H9 (cell line): Measurements from ENCODE around the gene ZNF444. TPM values are rescaled to one million over a fixed set of nuclear protein-coding genes. Genes with fewer than 3 reads are reported as not detected.
A peak's percentile ranks its signal among the peaks of the same experiment; 100 is the strongest.

Experiments
- DNase-seq: peaks from one replicate; pipeline ENCODE4 v3.0.0-alpha.2; 2017
- H2AFZ ChIP-seq: one replicate; pipeline ENCODE4 v1.6.1; 2013; ENCODE audit warnings: mild to moderate bottlenecking, low read length, control low read depth, moderate library complexity
- H2AK5ac ChIP-seq: 2 replicates; pipeline ENCODE4 v1.6.1; 2013; ENCODE audit warnings: low read length, control low read depth, mixed read lengths; ENCODE audit not compliant: insufficient read length
- H2BK120ac ChIP-seq: one replicate; pipeline ENCODE4 v1.6.1; 2013; ENCODE audit warnings: low read depth, mild to moderate bottlenecking, low read length, control low read depth, inconsistent platforms; ENCODE audit not compliant: poor library complexity, severe bottlenecking
- H2BK12ac ChIP-seq: 2 replicates; pipeline ENCODE4 v1.6.1; 2013; ENCODE audit warnings: low read length, control low read depth, mixed read lengths, low read depth; ENCODE audit not compliant: insufficient read length
- H2BK15ac ChIP-seq: 2 replicates; pipeline ENCODE4 v1.6.1; 2013; ENCODE audit warnings: low read depth, low read length, control low read depth
- H2BK20ac ChIP-seq: one replicate; pipeline ENCODE4 v1.6.1; 2013; ENCODE audit warnings: low read depth, mild to moderate bottlenecking, low read length, control low read depth, inconsistent platforms; ENCODE audit not compliant: poor library complexity, severe bottlenecking
- H2BK5ac ChIP-seq: 2 replicates; pipeline ENCODE4 v1.6.1; 2013; ENCODE audit warnings: low read length, control low read depth, mixed read lengths; ENCODE audit not compliant: insufficient read length
- H3K14ac ChIP-seq: 2 replicates; pipeline ENCODE4 v1.6.1; 2013; ENCODE audit warnings: low read length, control low read depth; ENCODE audit not compliant: insufficient read depth
- H3K18ac ChIP-seq: 2 replicates; pipeline ENCODE4 v1.6.1; 2013; ENCODE audit warnings: low read depth, mild to moderate bottlenecking, mixed read lengths, low read length, control low read depth; ENCODE audit not compliant: insufficient read length
- H3K23ac ChIP-seq: 2 replicates; pipeline ENCODE4 v1.6.1; 2013; ENCODE audit warnings: low read length, control low read depth, mixed read lengths, low read depth; ENCODE audit not compliant: insufficient read length
- H3K23me2 ChIP-seq: 2 replicates; pipeline ENCODE4 v1.6.1; 2013; ENCODE audit warnings: low read depth, mild to moderate bottlenecking, mixed read lengths, low read length, control low read depth; ENCODE audit not compliant: insufficient read length, poor library complexity, severe bottlenecking
- H3K27ac ChIP-seq: 2 replicates; pipeline ENCODE4 v1.5.1; 2013; ENCODE audit warnings: low read length, control low read depth, mixed read lengths, low read depth; ENCODE audit not compliant: insufficient read length
- H3K27me3 ChIP-seq: 2 replicates; pipeline ENCODE4 v1.6.1; 2013; ENCODE audit warnings: low read length, control low read depth, inconsistent platforms; ENCODE audit not compliant: insufficient read depth
- H3K4ac ChIP-seq: 2 replicates; pipeline ENCODE4 v1.6.1; 2013; ENCODE audit warnings: low read depth, mild to moderate bottlenecking, control low read depth, inconsistent platforms, low read length, moderate library complexity
- H3K4me1 ChIP-seq: 2 replicates; pipeline ENCODE4 v1.6.1; 2013; ENCODE audit warnings: low read length, control low read depth, inconsistent platforms; ENCODE audit not compliant: insufficient read depth
- H3K4me2 ChIP-seq: 2 replicates; pipeline ENCODE4 v1.6.1; 2013; ENCODE audit warnings: low read length, control low read depth, mixed read lengths; ENCODE audit not compliant: insufficient read length, insufficient read depth
- H3K56ac ChIP-seq: 2 replicates; pipeline ENCODE4 v1.6.1; 2013; ENCODE audit warnings: low read depth, mild to moderate bottlenecking, mixed read lengths, low read length, control low read depth; ENCODE audit not compliant: insufficient read length
- H3K79me1 ChIP-seq: 2 replicates; pipeline ENCODE4 v1.6.1; 2013; ENCODE audit warnings: low read depth, mild to moderate bottlenecking, moderate library complexity, low read length, control low read depth, inconsistent platforms; ENCODE audit not compliant: insufficient read depth, poor library complexity, severe bottlenecking
- H3K79me2 ChIP-seq: 2 replicates; pipeline ENCODE4 v1.6.1; 2013; ENCODE audit warnings: low read length, control low read depth, inconsistent platforms; ENCODE audit not compliant: insufficient read depth
- H3K9ac ChIP-seq: 2 replicates; pipeline ENCODE4 v1.6.1; 2013; ENCODE audit warnings: low read length, control low read depth, mixed read lengths; ENCODE audit not compliant: insufficient read length; ENCODE audit errors: extremely low read depth
- H3K9me3 ChIP-seq: one replicate; pipeline ENCODE4 v1.6.1; 2013; ENCODE audit warnings: low read depth, low read length, inconsistent platforms; ENCODE audit not compliant: control insufficient read depth
- H3T11ph ChIP-seq: one replicate; pipeline ENCODE4 v1.6.1; 2013; ENCODE audit warnings: mild to moderate bottlenecking, low read length, control low read depth, inconsistent platforms
- H4K20me1 ChIP-seq: one replicate; pipeline ENCODE4 v1.6.1; 2013; ENCODE audit not compliant: control insufficient read depth, insufficient read length, insufficient read depth
- H4K5ac ChIP-seq: 2 replicates; pipeline ENCODE4 v1.6.1; 2013; ENCODE audit warnings: low read depth, mild to moderate bottlenecking, mixed read lengths, low read length, control low read depth; ENCODE audit not compliant: insufficient read length
- H4K8ac ChIP-seq: replicated peaks from 2 replicates; pipeline ENCODE4 v1.6.1; 2013; ENCODE audit warnings: low read length, control low read depth, mixed read lengths, low read depth; ENCODE audit not compliant: insufficient read length
- H4K91ac ChIP-seq: 2 replicates; pipeline ENCODE4 v1.6.1; 2013; ENCODE audit warnings: low read depth, mild to moderate bottlenecking, moderate library complexity, mixed read lengths, low read length, control low read depth; ENCODE audit not compliant: insufficient read length
- H3K27ac Mint-ChIP-seq, 3 experiments: 2 replicates in 2 of 3; 3 replicates in 1 of 3; pipeline ENCODE4 v1.8.0; 2020 to 2021; ENCODE audit warnings: mixed read lengths in 3 of 3, mild to moderate bottlenecking in 1 of 3, moderate library complexity in 1 of 3
- H3K27me3 Mint-ChIP-seq: 2 replicates; pipeline ENCODE4 v1.8.0; 2021; ENCODE audit warnings: low read depth, mild to moderate bottlenecking, moderate library complexity, mixed read lengths
- H3K36me3 Mint-ChIP-seq, 3 experiments: 2 replicates in 2 of 3; 3 replicates in 1 of 3; pipeline ENCODE4 v1.8.0; 2020 to 2021; ENCODE audit warnings: low read depth in 3 of 3, mixed read lengths in 3 of 3; ENCODE audit not compliant: insufficient read depth in 1 of 3
- H3K4me1 Mint-ChIP-seq, 2 experiments: 2 replicates each; pipeline ENCODE4 v1.8.0; 2020; ENCODE audit warnings: mixed read lengths in 2 of 2
- H3K4me3 Mint-ChIP-seq, 2 experiments: 2 replicates in 1 of 2; 3 replicates in 1 of 2; pipeline ENCODE4 v1.8.0; 2020 to 2021; ENCODE audit warnings: mild to moderate bottlenecking in 2 of 2, mixed read lengths in 2 of 2, moderate library complexity in 1 of 2
- H3K9me3 Mint-ChIP-seq, 2 experiments: 2 replicates in 1 of 2; 3 replicates in 1 of 2; pipeline ENCODE4 v1.8.0; 2020; ENCODE audit warnings: mild to moderate bottlenecking in 2 of 2, mixed read lengths in 2 of 2, moderate library complexity in 1 of 2
- WGBS: extraction: QIAGEN DNeasy Blood & Tissue Kit; methylation state at CpG from one replicate; pipeline ENCODE4 v1.1.7; 2013; ENCODE audit warnings: missing lambda C conversion rate, low lambda C conversion rate, mixed read lengths; ENCODE audit not compliant: insufficient read length; ENCODE audit errors: extremely low coverage; 5-methylcytosine and 5-hydroxymethylcytosine counted together
- total RNA-seq: library from RNA; stranded (reverse); gene quantifications from 2 replicates; pipeline ENCODE4 v1.2.1, GENCODE V29; 2021
- TF ChIP-seq, protein P1 (sequence below): fragments of 200-600 bp; sonication (generic); conservative IDR thresholded peaks from 3 replicates; pipeline ENCODE4 v1.8.0; 2021; ENCODE audit warnings: antibody characterized with exemption, mild to moderate bottlenecking

The ZNF444 gene
- total RNA-seq, 1 experiment from 2014 or later: 49.7 TPM

DNA sequence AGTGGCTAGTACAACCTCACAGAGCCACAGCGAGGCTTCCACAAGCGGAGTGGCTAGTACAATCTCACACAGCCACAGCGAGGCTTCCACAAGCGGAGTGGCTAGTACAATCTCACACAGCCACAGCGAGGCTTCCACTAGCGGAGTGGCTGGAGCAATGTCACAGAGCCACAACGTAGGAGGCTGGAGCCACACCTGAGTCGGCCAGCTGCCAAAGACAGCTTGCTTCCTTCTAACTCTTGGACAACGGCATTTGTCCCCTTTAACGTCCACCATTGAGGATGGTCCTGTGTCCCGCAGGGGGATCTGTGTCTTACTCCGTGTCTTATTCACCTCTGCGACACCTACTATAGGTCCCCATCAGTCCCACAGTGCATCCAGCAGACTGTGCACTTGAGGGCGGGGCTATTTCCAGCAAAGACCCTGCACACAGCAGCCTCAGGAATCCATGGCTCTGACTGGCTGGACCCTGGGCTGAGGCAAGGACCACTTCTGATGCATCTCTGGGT lies 23.7 kb upstream of the ZNF444 start:
- H3K23ac ChIP-seq: no peak overlapping the region
- no peak overlapping the region for H3K4me3 Mint-ChIP-seq
- H2BK12ac ChIP-seq: no peak overlapping the region
- no peaks in the 10 kb centered on the region for H3K27me3 ChIP-seq
- TF ChIP-seq, protein P1, sequence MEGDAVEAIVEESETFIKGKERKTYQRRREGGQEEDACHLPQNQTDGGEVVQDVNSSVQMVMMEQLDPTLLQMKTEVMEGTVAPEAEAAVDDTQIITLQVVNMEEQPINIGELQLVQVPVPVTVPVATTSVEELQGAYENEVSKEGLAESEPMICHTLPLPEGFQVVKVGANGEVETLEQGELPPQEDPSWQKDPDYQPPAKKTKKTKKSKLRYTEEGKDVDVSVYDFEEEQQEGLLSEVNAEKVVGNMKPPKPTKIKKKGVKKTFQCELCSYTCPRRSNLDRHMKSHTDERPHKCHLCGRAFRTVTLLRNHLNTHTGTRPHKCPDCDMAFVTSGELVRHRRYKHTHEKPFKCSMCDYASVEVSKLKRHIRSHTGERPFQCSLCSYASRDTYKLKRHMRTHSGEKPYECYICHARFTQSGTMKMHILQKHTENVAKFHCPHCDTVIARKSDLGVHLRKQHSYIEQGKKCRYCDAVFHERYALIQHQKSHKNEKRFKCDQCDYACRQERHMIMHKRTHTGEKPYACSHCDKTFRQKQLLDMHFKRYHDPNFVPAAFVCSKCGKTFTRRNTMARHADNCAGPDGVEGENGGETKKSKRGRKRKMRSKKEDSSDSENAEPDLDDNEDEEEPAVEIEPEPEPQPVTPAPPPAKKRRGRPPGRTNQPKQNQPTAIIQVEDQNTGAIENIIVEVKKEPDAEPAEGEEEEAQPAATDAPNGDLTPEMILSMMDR: no peak
- H4K91ac ChIP-seq: no peak overlapping the region
- H3K4ac ChIP-seq: no peak overlapping the region
- no peaks in the 10 kb centered on the region; a peak in 1 of 5 replicates for H3K9me3 Mint-ChIP-seq
- H3K4me1 Mint-ChIP-seq: peaks cover 54 to 58% of the 10 kb centered on the region in 2 experiments
- no peak overlapping the region for H2BK120ac ChIP-seq
- H3K27ac ChIP-seq: no peak overlapping the region
- no peak overlapping the region for H2BK20ac ChIP-seq
- H3K9me3 ChIP-seq: no peaks in the 10 kb centered on the region
- no peak overlapping the region for H2BK5ac ChIP-seq
- WGBS: no CpG with 5 or more reads among the region's 14 CpGs
- no peak overlapping the region for H3K56ac ChIP-seq
- no peak for DNase-seq
- no peak overlapping the region for H3K18ac ChIP-seq
- no peak overlapping the region for H4K5ac ChIP-seq
- H2BK15ac ChIP-seq: no peak overlapping the region
- H3K79me2 ChIP-seq: peaks cover 68% of the 10 kb centered on the region
- H3T11ph ChIP-seq: no peak overlapping the region
- no peak overlapping the region for H3K9ac ChIP-seq
- H3K79me1 ChIP-seq: peaks cover 8% of the 10 kb centered on the region
- no peak overlapping the region for H3K4me2 ChIP-seq
- no peak overlapping the region for H2AFZ ChIP-seq
- no peaks in the 10 kb centered on the region; the same call in 1 of the 2 replicates for H3K27me3 Mint-ChIP-seq
- H4K20me1 ChIP-seq: no peaks in the 10 kb centered on the region
- peaks cover 7% of the 10 kb centered on the region for H3K23me2 ChIP-seq
- H3K27ac Mint-ChIP-seq: peak overlapping the region in 2 of 3 experiments; percentile 67 to 68; a peak in 1 of 7 replicates
- no peak overlapping the region for H2AK5ac ChIP-seq
- no peak overlapping the region for H3K14ac ChIP-seq
- peaks cover 9% of the 10 kb centered on the region for H3K4me1 ChIP-seq
- no peak overlapping the region for H4K8ac ChIP-seq
- H3K36me3 Mint-ChIP-seq: peaks cover 8 to 16% (median 11%) of the 10 kb centered on the region in 3 experiments
